ENCODE measurements around the gene MINDY2.

The MINDY2 gene

DNA sequence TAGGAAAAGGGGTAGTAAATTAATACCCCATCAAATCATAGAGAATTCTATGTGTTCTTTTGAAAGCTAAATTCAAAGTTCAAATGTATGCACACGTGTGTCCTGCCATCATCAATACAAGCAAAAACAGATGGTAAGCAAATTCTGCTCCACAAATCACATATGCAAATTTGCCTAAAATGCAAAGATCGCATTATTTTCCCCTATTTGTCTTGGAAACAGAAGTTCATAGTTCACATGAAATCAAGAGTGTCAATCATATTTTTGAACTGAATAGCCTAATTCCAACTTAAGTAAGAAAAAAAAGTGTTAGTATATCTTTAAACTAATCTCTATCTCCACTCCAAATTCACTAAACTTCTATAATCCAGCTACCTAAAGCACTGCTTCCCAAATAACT lies 30.1 kb upstream of the MINDY2 start:
- H3K27ac ChIP-seq = no peak overlapping the region
- DNase-seq = no peak
- no peak overlapping the region for H3K4me3 ChIP-seq (ENCODE audit: low read depth, low read length)
- TF ChIP-seq, protein P1, sequence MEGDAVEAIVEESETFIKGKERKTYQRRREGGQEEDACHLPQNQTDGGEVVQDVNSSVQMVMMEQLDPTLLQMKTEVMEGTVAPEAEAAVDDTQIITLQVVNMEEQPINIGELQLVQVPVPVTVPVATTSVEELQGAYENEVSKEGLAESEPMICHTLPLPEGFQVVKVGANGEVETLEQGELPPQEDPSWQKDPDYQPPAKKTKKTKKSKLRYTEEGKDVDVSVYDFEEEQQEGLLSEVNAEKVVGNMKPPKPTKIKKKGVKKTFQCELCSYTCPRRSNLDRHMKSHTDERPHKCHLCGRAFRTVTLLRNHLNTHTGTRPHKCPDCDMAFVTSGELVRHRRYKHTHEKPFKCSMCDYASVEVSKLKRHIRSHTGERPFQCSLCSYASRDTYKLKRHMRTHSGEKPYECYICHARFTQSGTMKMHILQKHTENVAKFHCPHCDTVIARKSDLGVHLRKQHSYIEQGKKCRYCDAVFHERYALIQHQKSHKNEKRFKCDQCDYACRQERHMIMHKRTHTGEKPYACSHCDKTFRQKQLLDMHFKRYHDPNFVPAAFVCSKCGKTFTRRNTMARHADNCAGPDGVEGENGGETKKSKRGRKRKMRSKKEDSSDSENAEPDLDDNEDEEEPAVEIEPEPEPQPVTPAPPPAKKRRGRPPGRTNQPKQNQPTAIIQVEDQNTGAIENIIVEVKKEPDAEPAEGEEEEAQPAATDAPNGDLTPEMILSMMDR (IDR thresholded peaks at IDR 0.05; ENCODE audit: low read depth, low read length) = no peak
- no peaks in the 10 kb centered on the region for H3K27me3 ChIP-seq (ENCODE audit: insufficient read depth, low read depth, severe bottlenecking)
- H3K9me3 ChIP-seq (ENCODE audit: severe bottlenecking) = no peaks in the 10 kb centered on the region
- no peaks in the 10 kb centered on the region for H3K36me3 ChIP-seq

- Histone ChIP-seq H3K27ac (no peak overlapping the region), H3K27me3 (ENCODE audit: insufficient read depth, low read depth, severe bottlenecking) (no peaks in the 10 kb centered on the region), H3K4me3 (ENCODE audit: low read depth, low read length) (no peak overlapping the region), H3K9me3 (ENCODE audit: severe bottlenecking) (no peaks in the 10 kb centered on the region), H3K36me3 (no peaks in the 10 kb centered on the region)
- TF ChIP-seq, protein P1 (IDR thresholded peaks at IDR 0.05; ENCODE audit: low read depth, low read length) = no peak
- no peak for DNase-seq
Measured at GRCh38 chr15:58742022-58742813, 28.9 kb upstream of the MINDY2 start.

GRCh38 chr15:58742819-58743502 lies 28.1 kb upstream of the MINDY2 start:
- TF ChIP-seq, protein P1 (IDR thresholded peaks at IDR 0.05; ENCODE audit: low read depth, low read length) = no peak
- H3K9me3 ChIP-seq (ENCODE audit: severe bottlenecking) = no peaks in the 10 kb centered on the region
- H3K4me3 ChIP-seq (ENCODE audit: low read depth, low read length) = no peak overlapping the region
- H3K27me3 ChIP-seq (ENCODE audit: insufficient read depth, low read depth, severe bottlenecking) = no peaks in the 10 kb centered on the region
- no peaks in the 10 kb centered on the region for H3K36me3 ChIP-seq
- no peak overlapping the region for H3K27ac ChIP-seq
- DNase-seq = no peak

- no peak overlapping the region for H3K27ac ChIP-seq
- no peaks in the 10 kb centered on the region for H3K27me3 ChIP-seq (ENCODE audit: insufficient read depth, low read depth, severe bottlenecking)
- H3K36me3 ChIP-seq = no peaks in the 10 kb centered on the region; the same call in 1 of the 2 replicates
- DNase-seq = no peak
- no peak overlapping the region for H3K4me3 ChIP-seq (ENCODE audit: low read depth, low read length)
- TF ChIP-seq, protein P1 (IDR thresholded peaks at IDR 0.05; ENCODE audit: low read depth, low read length) = no peak
- H3K9me3 ChIP-seq (ENCODE audit: severe bottlenecking) = no peaks in the 10 kb centered on the region
Measured at GRCh38 chr15:58746174-58746573, 24.9 kb upstream of the MINDY2 start.

DNA sequence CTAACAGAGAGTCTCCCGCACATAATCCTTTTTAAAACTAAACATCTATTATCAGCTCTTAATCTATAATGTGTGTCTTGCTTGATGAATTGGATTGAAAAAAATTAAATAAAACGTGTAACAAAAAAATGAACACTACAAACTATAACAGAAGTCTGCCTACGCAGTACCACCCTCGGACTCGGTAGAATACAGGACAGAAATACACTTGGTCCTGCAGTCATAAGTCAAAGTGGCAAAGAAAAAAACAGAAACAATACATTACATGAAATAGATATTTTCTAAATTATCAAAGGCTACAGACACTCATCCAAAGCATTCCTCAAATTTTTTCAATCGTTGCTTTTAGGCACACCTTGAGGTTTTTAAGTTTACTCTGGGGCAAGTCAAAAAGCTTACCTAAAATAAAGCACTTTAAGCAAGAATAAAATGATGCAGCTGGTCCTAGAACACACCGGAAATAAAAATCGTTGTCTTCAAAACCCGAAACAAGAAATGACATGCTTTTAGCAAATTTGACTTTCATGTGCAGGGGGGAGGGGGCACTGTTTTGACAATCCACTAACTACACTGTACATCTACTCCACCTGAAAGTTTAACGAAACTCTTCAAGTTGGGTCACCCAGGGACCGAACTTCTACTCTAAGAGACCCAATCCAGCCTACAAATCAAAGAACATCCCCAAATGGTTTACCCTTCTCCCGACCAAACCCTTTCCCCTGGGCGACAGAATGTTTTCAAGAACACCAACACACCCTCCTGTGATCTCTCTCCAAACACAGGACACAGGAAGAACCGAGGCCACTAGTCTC lies 22.9 kb upstream of the MINDY2 start:
- Histone ChIP-seq H3K27ac (peak overlapping the region; percentile 97), H3K9me3 (ENCODE audit: severe bottlenecking) (no peaks in the 10 kb centered on the region), H3K4me3 (ENCODE audit: low read depth, low read length) (peak overlapping the region; percentile 94), H3K27me3 (ENCODE audit: insufficient read depth, low read depth, severe bottlenecking) (no peaks in the 10 kb centered on the region), H3K36me3 (no peaks in the 10 kb centered on the region; the same call in 1 of the 2 replicates)
- no peak for DNase-seq
- TF ChIP-seq, protein P1 (IDR thresholded peaks at IDR 0.05; ENCODE audit: low read depth, low read length) = no peak

Data from WERI-Rb-1 (cell line).